Testis (tissue), 3 donors: ENCODE data around the gene E2F2. TPM values are rescaled to one million over a fixed set of nuclear protein-coding genes. Genes with fewer than 3 reads are reported as not detected.
A peak's percentile ranks its signal among the peaks of the same experiment; 100 is the strongest.

ENCODE experiments used
- DNase-seq: peaks from one replicate; pipeline ENCODE4 v3.0.0-alpha.2; 2019
- H3K27ac ChIP-seq, 2 donors: fragments of 200-600 bp; sonication (generic); one replicate each; pipeline ENCODE4 v1.5.1; 2019
- H3K27me3 ChIP-seq: fragments of 200-600 bp; sonication (generic); one replicate; pipeline ENCODE4 v1.5.1; 2019
- H3K36me3 ChIP-seq: fragments of 200-600 bp; sonication (generic); one replicate; pipeline ENCODE4 v1.5.1; 2017; ENCODE audit warnings: low read depth; ENCODE audit errors: missing control alignments
- H3K4me1 ChIP-seq: fragments of 200-600 bp; sonication (generic); one replicate; pipeline ENCODE4 v1.5.1; 2019
- H3K4me3 ChIP-seq, 2 donors: fragments of 200-600 bp; sonication (generic); one replicate each; pipeline ENCODE4 v1.5.1; 2017 to 2019
- H3K9me3 ChIP-seq: fragments of 200-600 bp; sonication (generic); one replicate; pipeline ENCODE4 v1.5.1; 2017
- CTCF ChIP-seq, 3 experiments: fragments of 450-650 bp in 2 of 3; fragments of 200-600 bp in 1 of 3; sonication (generic) in 1 of 3; IDR thresholded peaks; one replicate each; pipeline ENCODE4 v1.5.1; 2016 to 2019; ENCODE audit warnings: antibody characterized with exemption in 3 of 3, mild to moderate bottlenecking in 2 of 3, moderate library complexity in 1 of 3
- POLR2A ChIP-seq: fragments of 450-650 bp; IDR thresholded peaks from one replicate; pipeline ENCODE4 v1.6.1; 2017; ENCODE audit warnings: antibody characterized with exemption, mild to moderate bottlenecking, moderate library complexity
- WGBS, 2 donors: methylation state at CpG; one replicate each; pipeline ENCODE4 v1.1.5; 2018; 5-methylcytosine and 5-hydroxymethylcytosine counted together
- intact Hi-C: fragments of 100-400 bp; cut with DNase I; formaldehyde crosslinking; loops from one replicate; pipeline ENCODE4 v1.15.1; 2023; ENCODE audit warnings: low total_unique reads
- polyA plus RNA-seq: library from polyadenylated mRNA; stranded (reverse); fragments of 350-450 nt; fragmentation: Illumina TruSeq; extraction: RNeasy Lipid Tissue Mini Kit (QIAGEN cat#74804); gene quantifications from one replicate; pipeline ENCODE4 v1.2.3, GENCODE V29; 2014; ENCODE audit warnings: low read depth, low replicate concordance; ENCODE audit not compliant: insufficient read depth
- total RNA-seq, 2 donors: library from RNA; depleted of rRNA; stranded (reverse); fragments of >200 nt; gene quantifications; one replicate each; pipeline ENCODE4 v1.2.3, GENCODE V29; 2016

E2F2 gene
- total and polyA plus RNA-seq, 3 donors from 2014 or later, result 4.2 to 6.6 (median 4.8) TPM

- H3K27ac ChIP-seq, result peak within 1 kb of the TSS; percentile 64 to 88
- no peaks in the 10 kb centered on the region for H3K36me3 ChIP-seq
- no peaks in the 10 kb centered on the region for H3K9me3 ChIP-seq
- H3K4me1 ChIP-seq, result peaks cover 43% of the 10 kb centered on the region
- H3K27me3 ChIP-seq, result no peaks in the 10 kb centered on the region
- DNase-seq, result peak; percentile 96
- TF ChIP-seq CTCF (IDR thresholded peaks at IDR 0.05), result no peak
- peak; percentile 49 for TF ChIP-seq POLR2A
- WGBS, 2 donors, result 21 to 25% methylated on average over 45 to 57 of the region's 57 CpGs
- intact Hi-C loops, result no loop called here
- peak within 1 kb of the TSS; percentile 55 to 65 for H3K4me3 ChIP-seq
These were observed 28.3 kb upstream of the E2F2 start, which contains the start of gene ID3 for GRCh38 chr1:23559136-23559984. Gene ID3 (minus strand): TSS chr1:23559501. CDS start chr1:23559426, 75 bp downstream.

- Histone ChIP-seq H3K4me3 (peak overlapping the region; percentile 55 to 65), H3K9me3 (no peaks in the 10 kb centered on the region), H3K27me3 (no peaks in the 10 kb centered on the region), H3K4me1 (peaks cover 43% of the 10 kb centered on the region), H3K27ac (peak overlapping the region; percentile 64 to 88), H3K36me3 (no peaks in the 10 kb centered on the region)
- WGBS, 2 donors, result 20 to 25% methylated on average over 14 of the region's 14 CpGs
- DNase-seq, result no peak
- TF ChIP-seq POLR2A (no peak), CTCF (IDR thresholded peaks at IDR 0.05) (no peak)
- intact Hi-C loops, result no loop called here
These were observed 27.8 kb upstream of the E2F2 start for GRCh38 chr1:23558872-23559135.

- DNase-seq, result peak; percentile 32
- H3K9me3 ChIP-seq, result no peaks in the 10 kb centered on the region
- peak overlapping the region; percentile 55 to 65 for H3K4me3 ChIP-seq
- peak overlapping the region in 1 of 2 donors; percentile 88 for H3K27ac ChIP-seq
- H3K4me1 ChIP-seq, result peaks cover 42% of the 10 kb centered on the region
- no peak for TF ChIP-seq POLR2A
- TF ChIP-seq CTCF (IDR thresholded peaks at IDR 0.05), result no peak
- intact Hi-C loops, result no loop called here
- H3K27me3 ChIP-seq, result no peaks in the 10 kb centered on the region
- 21 to 31% methylated on average over 17 to 28 of the region's 34 CpGs for WGBS, 2 donors
- no peaks in the 10 kb centered on the region for H3K36me3 ChIP-seq
These were observed 27.3 kb upstream of the E2F2 start for GRCh38 chr1:23558140-23558871.

GRCh38 chr1:23557471-23558124 is 26.6 kb upstream of the E2F2 start:
- intact Hi-C loops, result no loop called here
- Histone ChIP-seq H3K4me3 (peak overlapping the region; percentile 55 to 65), H3K36me3 (no peaks in the 10 kb centered on the region), H3K27me3 (no peaks in the 10 kb centered on the region), H3K9me3 (no peaks in the 10 kb centered on the region), H3K4me1 (peaks cover 37% of the 10 kb centered on the region), H3K27ac (peak overlapping the region in 1 of 2 donors; percentile 88)
- DNase-seq, result no peak
- 61 to 63% methylated on average over 8 of the region's 8 CpGs for WGBS, 2 donors
- TF ChIP-seq POLR2A (no peak), CTCF (IDR thresholded peaks at IDR 0.05) (no peak)
